Small intestine (tissue), 4 donors: ENCODE results near the gene PKNOX2. TPM values are rescaled to one million over a fixed set of nuclear protein-coding genes. Genes with fewer than 3 reads are reported as not detected.

ENCODE experiments used
- polyA plus RNA-seq, 4 donors: library from polyadenylated mRNA; stranded (reverse) in 3 of 4; unstranded in 1 of 4; fragments of 200-250 nt in 3 of 4; fragments of 120-200 nt in 1 of 4; gene quantifications; one replicate each; pipeline versions ENCODE4 v1.2.1 to v1.2.3, GENCODE V29; 2013
- donor health status: healthy with polysubstance abuse.
- donor health status: Bipolar disorder and iron deficiency.
- donor health status: healthy.

Gene PKNOX2
- polyA plus RNA-seq, 4 donors: 1.1 to 2.5 (median 1.2) TPM; not detected in 1

Other genes starting within 250 kb of the PKNOX2 start
- under 1 TPM in 1 of 4 donors, not detected in 3; 0.06 TPM for gene HEPN1, start 245.5 kb upstream of the PKNOX2 start, polyA plus RNA-seq
- gene HEPACAM, start 228.7 kb upstream of the PKNOX2 start, polyA plus RNA-seq: under 1 TPM in 1 of 4 donors, not detected in 3; 0.67 TPM
- 1 to 10 TPM in 1 of 4 donors, under 1 TPM in 3; 0.22 to 2.2 (median 0.60) TPM for gene CCDC15, start 210.5 kb upstream of the PKNOX2 start, polyA plus RNA-seq
- gene SLC37A2, start 101.4 kb upstream of the PKNOX2 start, polyA plus RNA-seq: 10 to 100 TPM in 2 of 4 donors, 1 to 10 TPM in 2; 1.1 to 19.8 (median 10.6) TPM
- 10 to 100 TPM in 3 of 4 donors, 1 to 10 TPM in 1; 9.6 to 31.2 (median 19.6) TPM for gene TMEM218, start 53.1 kb upstream of the PKNOX2 start, polyA plus RNA-seq